OCI-LY1 (cell line): ENCODE measurements around the gene MRTFA.

ENCODE experiments used
- EZH2 ChIP-seq: fragments of 200-600 bp; sonication (generic), shearing (Covaris generic); IDR thresholded peaks from 2 replicates; pipeline ENCODE4 v1.8.0; 2017; ENCODE audit warnings: borderline replicate concordance, mixed run types, mild to moderate bottlenecking, antibody characterized with exemption, low read length, moderate library complexity, mixed read lengths
- TF ChIP-seq, protein P1 (sequence below): fragments of 200-600 bp; sonication (generic), shearing (Covaris generic); IDR thresholded peaks from 2 replicates; pipeline ENCODE4 v1.5.1; 2017; ENCODE audit warnings: mild to moderate bottlenecking, antibody characterized with exemption, low read length, moderate library complexity, mixed read lengths

DNA sequence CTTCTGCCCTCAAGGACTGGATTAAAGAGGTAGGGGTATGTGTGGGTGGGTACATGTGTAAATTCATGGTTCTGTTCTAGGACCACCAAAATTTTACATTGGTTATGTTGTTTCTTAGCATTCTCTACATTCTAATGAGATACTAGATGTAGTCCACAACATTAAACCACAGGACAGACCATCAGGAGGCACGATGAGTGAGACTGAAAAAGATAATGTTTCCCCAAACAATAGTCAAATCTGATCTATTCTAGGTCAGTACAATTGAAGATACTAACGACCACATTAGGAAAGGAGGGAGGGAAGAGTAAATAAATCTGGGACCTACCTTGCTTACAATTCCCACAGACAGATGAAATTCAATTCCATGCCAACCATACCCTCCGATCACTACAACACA lies 42.2 kb downstream of the MRTFA start:
- TF ChIP-seq, protein P1, sequence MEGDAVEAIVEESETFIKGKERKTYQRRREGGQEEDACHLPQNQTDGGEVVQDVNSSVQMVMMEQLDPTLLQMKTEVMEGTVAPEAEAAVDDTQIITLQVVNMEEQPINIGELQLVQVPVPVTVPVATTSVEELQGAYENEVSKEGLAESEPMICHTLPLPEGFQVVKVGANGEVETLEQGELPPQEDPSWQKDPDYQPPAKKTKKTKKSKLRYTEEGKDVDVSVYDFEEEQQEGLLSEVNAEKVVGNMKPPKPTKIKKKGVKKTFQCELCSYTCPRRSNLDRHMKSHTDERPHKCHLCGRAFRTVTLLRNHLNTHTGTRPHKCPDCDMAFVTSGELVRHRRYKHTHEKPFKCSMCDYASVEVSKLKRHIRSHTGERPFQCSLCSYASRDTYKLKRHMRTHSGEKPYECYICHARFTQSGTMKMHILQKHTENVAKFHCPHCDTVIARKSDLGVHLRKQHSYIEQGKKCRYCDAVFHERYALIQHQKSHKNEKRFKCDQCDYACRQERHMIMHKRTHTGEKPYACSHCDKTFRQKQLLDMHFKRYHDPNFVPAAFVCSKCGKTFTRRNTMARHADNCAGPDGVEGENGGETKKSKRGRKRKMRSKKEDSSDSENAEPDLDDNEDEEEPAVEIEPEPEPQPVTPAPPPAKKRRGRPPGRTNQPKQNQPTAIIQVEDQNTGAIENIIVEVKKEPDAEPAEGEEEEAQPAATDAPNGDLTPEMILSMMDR, result no peak
- TF ChIP-seq EZH2, result no peak
